ENCODE results near the gene SSBP4. TPM values are rescaled to one million over a fixed set of nuclear protein-coding genes. Genes with fewer than 3 reads are reported as not detected.

The SSBP4 gene
- total RNA-seq, 1 donor from 2014 or later: 50.1 TPM

GRCh38 chr19:18444513-18444912, 25.3 kb downstream of the SSBP4 start:
- DNase-seq: no peak

GRCh38 chr19:18445262-18445948, 26.2 kb downstream of the SSBP4 start:
- no peak for DNase-seq

- no peak for DNase-seq
These were observed 27.1 kb downstream of the SSBP4 start for GRCh38 chr19:18446145-18446810.

- no peak for DNase-seq
These were observed 27.7 kb downstream of the SSBP4 start for GRCh38 chr19:18446811-18447359.

GRCh38 chr19:18449552-18449951, 30.4 kb downstream of the SSBP4 start:
- no peak for DNase-seq

GRCh38 chr19:18450021-18450930, 31.1 kb downstream of the SSBP4 start:
- DNase-seq: no peak

- peak; percentile 91 for DNase-seq
These were observed 32.0 kb downstream of the SSBP4 start for GRCh38 chr19:18450931-18451836.

- no peak for DNase-seq
These were observed 33.2 kb downstream of the SSBP4 start for GRCh38 chr19:18452386-18452785.

- DNase-seq: no peak
These were observed 34.2 kb downstream of the SSBP4 start for GRCh38 chr19:18453269-18454024.

- DNase-seq: no peak
These were observed 37.1 kb downstream of the SSBP4 start for GRCh38 chr19:18456279-18456678.

- peak; percentile 54 for DNase-seq
These were observed 37.8 kb downstream of the SSBP4 start for GRCh38 chr19:18456974-18457373.

- no peak for DNase-seq
These were observed 38.5 kb downstream of the SSBP4 start for GRCh38 chr19:18457483-18458331.

- DNase-seq: no peak
These were observed 41.7 kb downstream of the SSBP4 start for GRCh38 chr19:18460900-18461299.

GRCh38 chr19:18461471-18461870, 42.3 kb downstream of the SSBP4 start:
- DNase-seq: no peak

- peak; percentile 77 for DNase-seq
These were observed 45.4 kb downstream of the SSBP4 start for GRCh38 chr19:18464646-18465045.

GRCh38 chr19:18465214-18465963, 46.2 kb downstream of the SSBP4 start:
- no peak for DNase-seq

GRCh38 chr19:18465964-18466339, 46.8 kb downstream of the SSBP4 start:
- DNase-seq: no peak

GRCh38 chr19:18466354-18466753, 47.2 kb downstream of the SSBP4 start:
- no peak for DNase-seq

GRCh38 chr19:18467978-18468377, 48.8 kb downstream of the SSBP4 start:
- DNase-seq: no peak
